Esophagus squamous epithelium (tissue), 4 donors: Measurements from ENCODE around the gene SKIC2.

ENCODE experiments used
- POLR2A ChIP-seq, 4 donors: fragments of 450-650 bp; IDR thresholded peaks; one replicate each; pipeline ENCODE4 v1.6.1; 2017; ENCODE audit warnings: antibody characterized with exemption in 4 of 4, mild to moderate bottlenecking in 4 of 4, moderate library complexity in 3 of 4
- TF ChIP-seq, protein P1 (sequence below), 6 experiments: fragments of 450-650 bp in 4 of 6; fragments of 200-600 bp in 2 of 6; sonication (generic) in 2 of 6; IDR thresholded peaks; one replicate each; pipeline ENCODE4 v1.5.1; 2016 to 2019; ENCODE audit warnings: antibody characterized with exemption in 6 of 6, mild to moderate bottlenecking in 4 of 6, moderate library complexity in 4 of 6

DNA sequence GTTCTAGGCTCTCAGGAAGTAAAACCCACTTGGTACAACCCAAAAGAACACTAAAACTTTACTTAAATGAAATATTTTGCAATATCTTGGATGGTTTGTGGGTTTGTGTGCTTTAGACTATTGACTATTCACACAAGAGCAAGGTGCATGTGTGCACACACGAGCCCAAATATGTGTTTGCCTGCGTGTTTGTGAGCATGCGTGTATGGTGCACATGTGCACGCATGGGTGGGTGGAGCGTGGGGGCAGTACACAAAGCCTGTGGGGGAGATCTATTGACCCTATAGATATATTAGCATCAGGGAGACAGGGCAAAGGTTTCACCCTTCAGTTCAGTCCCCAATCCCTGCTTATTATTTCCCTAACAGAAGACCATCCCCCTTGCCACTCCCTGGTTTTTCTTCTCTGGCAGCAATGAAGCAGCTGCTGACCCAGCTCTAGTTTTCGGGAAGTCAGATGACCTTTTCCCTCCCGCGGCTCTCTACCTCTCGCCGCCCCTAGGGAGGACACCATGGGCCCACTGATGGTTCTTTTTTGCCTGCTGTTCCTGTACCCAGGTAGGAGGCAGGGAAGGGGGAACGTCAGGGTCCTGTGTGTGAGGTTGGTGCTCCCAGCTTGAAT, 31.6 kb upstream of the SKIC2 start, which contains the start of gene C2:
- TF ChIP-seq POLR2A (IDR thresholded peaks at IDR 0.05), result no peak
- TF ChIP-seq, protein P1, sequence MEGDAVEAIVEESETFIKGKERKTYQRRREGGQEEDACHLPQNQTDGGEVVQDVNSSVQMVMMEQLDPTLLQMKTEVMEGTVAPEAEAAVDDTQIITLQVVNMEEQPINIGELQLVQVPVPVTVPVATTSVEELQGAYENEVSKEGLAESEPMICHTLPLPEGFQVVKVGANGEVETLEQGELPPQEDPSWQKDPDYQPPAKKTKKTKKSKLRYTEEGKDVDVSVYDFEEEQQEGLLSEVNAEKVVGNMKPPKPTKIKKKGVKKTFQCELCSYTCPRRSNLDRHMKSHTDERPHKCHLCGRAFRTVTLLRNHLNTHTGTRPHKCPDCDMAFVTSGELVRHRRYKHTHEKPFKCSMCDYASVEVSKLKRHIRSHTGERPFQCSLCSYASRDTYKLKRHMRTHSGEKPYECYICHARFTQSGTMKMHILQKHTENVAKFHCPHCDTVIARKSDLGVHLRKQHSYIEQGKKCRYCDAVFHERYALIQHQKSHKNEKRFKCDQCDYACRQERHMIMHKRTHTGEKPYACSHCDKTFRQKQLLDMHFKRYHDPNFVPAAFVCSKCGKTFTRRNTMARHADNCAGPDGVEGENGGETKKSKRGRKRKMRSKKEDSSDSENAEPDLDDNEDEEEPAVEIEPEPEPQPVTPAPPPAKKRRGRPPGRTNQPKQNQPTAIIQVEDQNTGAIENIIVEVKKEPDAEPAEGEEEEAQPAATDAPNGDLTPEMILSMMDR (IDR thresholded peaks at IDR 0.05), result no peak
